Measurements from ENCODE around the gene ROMO1. TPM values are rescaled to one million over a fixed set of nuclear protein-coding genes. Genes with fewer than 3 reads are reported as not detected.
"Not testable (repeated sequence)": the region's sequence is repeated elsewhere in the genome, so short reads cannot be mapped to it uniquely, and the experiment has no call there.

ROMO1 gene
- total RNA-seq, 2 donors from 2014 or later: 249 to 320 TPM

- WGBS: 91% methylated on average over 13 of the region's 13 CpGs
- Histone ChIP-seq H3K27me3 (replicated peaks; ENCODE audit: insufficient read depth) (no peaks in the 10 kb centered on the region), H3K36me3 (peaks cover 28 to 52% of the 10 kb centered on the region in 2 donors), H3K27ac (no peak overlapping the region), H3K4me3 (no peak overlapping the region), H3K4me1 (replicated peaks) (no peaks in the 10 kb centered on the region), H3K9me3 (no peaks in the 10 kb centered on the region)
- TF ChIP-seq POLR2AphosphoS5 (IDR thresholded peaks at IDR 0.05): no peak
- no peak for TF ChIP-seq POLR2A (IDR thresholded peaks at IDR 0.05)
- no peak for TF ChIP-seq CTCF (IDR thresholded peaks at IDR 0.05)
- DNase-seq (ENCODE audit: low spot score): no peak
- intact Hi-C loops (cut with DNase I): no loop called here
Observed at GRCh38 chr20:35720165-35721123, 21.2 kb downstream of the ROMO1 start.

DNA sequence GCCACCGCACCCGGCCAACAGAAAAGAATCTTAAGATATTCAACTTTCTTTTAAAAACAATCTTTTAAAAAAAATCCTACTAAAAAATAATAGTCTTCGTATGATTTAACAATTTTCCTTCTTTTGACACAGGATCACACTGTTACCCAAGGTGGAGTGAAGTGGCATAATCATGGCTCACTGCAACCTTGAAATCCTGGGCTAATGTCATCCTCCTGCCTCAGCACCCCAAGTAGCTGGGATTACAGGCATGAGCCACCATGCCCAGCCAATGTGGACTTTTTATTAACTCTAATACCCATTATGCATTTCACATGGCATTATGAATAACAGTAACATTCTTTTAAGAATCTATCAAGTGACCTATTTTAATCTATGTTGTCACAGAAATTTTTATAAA lies 22.0 kb downstream of the ROMO1 start:
- intact Hi-C loops (cut with DNase I): no loop called here
- Histone ChIP-seq H3K9me3 (no peaks in the 10 kb centered on the region), H3K4me1 (replicated peaks) (no peaks in the 10 kb centered on the region), H3K27ac (no peak overlapping the region), H3K4me3 (no peak overlapping the region), H3K36me3 (peaks cover 22 to 50% of the 10 kb centered on the region in 2 donors), H3K27me3 (replicated peaks; ENCODE audit: insufficient read depth) (no peaks in the 10 kb centered on the region)
- DNase-seq (ENCODE audit: low spot score): no peak
- no peak for TF ChIP-seq POLR2A (IDR thresholded peaks at IDR 0.05)
- no peak for TF ChIP-seq CTCF (IDR thresholded peaks at IDR 0.05)
- TF ChIP-seq POLR2AphosphoS5 (IDR thresholded peaks at IDR 0.05): no peak
- WGBS: 96% methylated on average over 3 of the region's 3 CpGs

DNA sequence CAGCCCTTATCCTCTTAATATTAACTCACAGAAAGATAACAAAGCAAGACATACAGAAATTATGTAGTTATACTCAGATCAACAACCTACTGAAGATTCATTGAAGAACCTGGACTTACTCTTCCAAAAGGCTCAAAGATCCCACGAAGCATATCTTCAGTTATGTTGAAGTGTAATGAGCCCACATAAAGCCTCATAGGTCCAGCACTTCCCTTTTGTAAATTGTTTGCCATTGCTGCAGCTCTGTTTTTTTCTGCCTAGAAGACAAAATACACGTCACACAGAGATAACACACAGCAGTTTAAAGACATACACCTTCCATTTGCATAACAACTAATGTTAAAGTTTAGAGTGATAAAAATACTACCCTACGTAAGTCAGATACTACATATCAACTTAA lies 22.4 kb downstream of the ROMO1 start:
- H3K9me3 ChIP-seq: no peaks in the 10 kb centered on the region
- H3K4me1 ChIP-seq (replicated peaks): no peaks in the 10 kb centered on the region
- no peaks in the 10 kb centered on the region for H3K27me3 ChIP-seq (replicated peaks; ENCODE audit: insufficient read depth)
- 82% methylated on average over 3 of the region's 3 CpGs for WGBS
- no peak overlapping the region for H3K4me3 ChIP-seq
- H3K27ac ChIP-seq: no peak overlapping the region
- H3K36me3 ChIP-seq: peaks cover 22 to 51% of the 10 kb centered on the region in 2 donors
- DNase-seq (ENCODE audit: low spot score): no peak
- TF ChIP-seq POLR2AphosphoS5 (IDR thresholded peaks at IDR 0.05) (no peak), CTCF (IDR thresholded peaks at IDR 0.05) (no peak), POLR2A (IDR thresholded peaks at IDR 0.05) (no peak)
- intact Hi-C loops (cut with DNase I): no loop called here

GRCh38 chr20:35723275-35723639 lies 24.1 kb downstream of the ROMO1 start:
- intact Hi-C loops (cut with DNase I); H3K4me3 ChIP-seq; H3K27me3 ChIP-seq (replicated peaks; ENCODE audit: insufficient read depth); H3K27ac ChIP-seq; H3K4me1 ChIP-seq (replicated peaks); H3K9me3 ChIP-seq; DNase-seq (ENCODE audit: low spot score): not testable (repeated sequence)
- peaks cover 22 to 55% of the 10 kb centered on the region in 2 donors for H3K36me3 ChIP-seq
- WGBS: 89% methylated on average over 4 of the region's 4 CpGs

- DNase-seq (ENCODE audit: low spot score); H3K9me3 ChIP-seq; H3K27me3 ChIP-seq (replicated peaks; ENCODE audit: insufficient read depth); H3K27ac ChIP-seq; intact Hi-C loops (cut with DNase I); H3K4me3 ChIP-seq; H3K4me1 ChIP-seq (replicated peaks): not testable (repeated sequence)
- H3K36me3 ChIP-seq: peaks cover 25 to 55% of the 10 kb centered on the region in 2 donors
- 92% methylated on average over 12 of the region's 12 CpGs for WGBS
Observed at GRCh38 chr20:35723652-35724320, 24.6 kb downstream of the ROMO1 start.

Data from prostate gland (tissue), 2 donors.